A549 (cell line): ENCODE data around the gene UPF2. TPM values are rescaled to one million over a fixed set of nuclear protein-coding genes. Genes with fewer than 3 reads are reported as not detected.
"Not testable (repeated sequence)": the region's sequence is repeated elsewhere in the genome, so short reads cannot be mapped to it uniquely, and the experiment has no call there.

ENCODE experiments used
- ATAC-seq, 2 experiments: fragments of 200-7000 bp in 1 of 2; fragments of >200 bp in 1 of 2; cut with Nextera tagmentation in 1 of 2; cut with Tn5 transposase in 1 of 2; 3 replicates each; pipeline versions ENCODE4 v1.8.0 to v1.9.1; 2018 to 2020; ENCODE audit warnings: mild to moderate bottlenecking in 1 of 2, moderate library complexity in 1 of 2
- CTCF ChIA-PET: fragments of 300-600 bp; sonication (Branson Sonifier 250); formaldehyde crosslinking; extraction: SDS; loops from one replicate; lab custom pipeline; 2021; ENCODE audit warnings: antibody characterized with exemption, inconsistent platforms; lab: Yijun Ruan, JAX
- POLR2A ChIA-PET: fragments of 350-600 bp; formaldehyde crosslinking; extraction: SDS; loops from one replicate; lab custom pipeline; 2021; ENCODE audit warnings: antibody characterized with exemption, inconsistent platforms; lab: Yijun Ruan, JAX
- DNase-seq, 2 experiments: peaks; one replicate each; pipeline versions ENCODE4 v3.0.0 to v3.0.0-alpha.2; 2011 to 2016; ENCODE audit warnings: low read depth in 1 of 2, low spot score in 1 of 2
- FAIRE-seq: peaks from 2 replicates; lab custom pipeline; 2011; peaks lifted over from hg19 to GRCh38; lab: Jason Lieb, UNC
- H3K27ac ChIP-seq, 2 experiments: fragments of >200 bp; sonication (Bioruptor Twin); formaldehyde crosslinking; 3 replicates each; pipeline ENCODE4 v1.5.1; 2016 to 2017
- H3K4me1 ChIP-seq: fragments of >200 bp; sonication (Bioruptor Twin); formaldehyde crosslinking; 3 replicates; pipeline ENCODE4 v1.6.1; 2016
- H3K4me2 ChIP-seq: fragments of >200 bp; sonication (Bioruptor Twin); formaldehyde crosslinking; 3 replicates; pipeline ENCODE4 v1.6.1; 2016
- H3K4me3 ChIP-seq: fragments of >200 bp; sonication (Bioruptor Twin); formaldehyde crosslinking; 3 replicates; pipeline ENCODE4 v1.5.1; 2016
- H3K9me3 ChIP-seq: fragments of >200 bp; sonication (Bioruptor Twin); formaldehyde crosslinking; 3 replicates; pipeline ENCODE4 v1.6.1; 2016
- CBX8 ChIP-seq: fragments of 200-600 bp; sonication (generic); IDR thresholded peaks from 2 replicates; pipeline ENCODE4 v1.6.1; 2016
- CHD2 ChIP-seq: fragments of 150-350 bp; IDR thresholded peaks from 2 replicates; pipeline ENCODE4 v1.6.1; 2014; ENCODE audit warnings: low read length; ENCODE audit not compliant: partially characterized antibody
- EHMT2 ChIP-seq: fragments of 200-600 bp; sonication (generic); IDR thresholded peaks from 2 replicates; pipeline ENCODE4 v1.6.1; 2016; ENCODE audit warnings: antibody characterized with exemption, low read depth, mild to moderate bottlenecking, moderate library complexity
- ESRRA ChIP-seq: fragments of 150-350 bp; IDR thresholded peaks from 2 replicates; pipeline ENCODE4 v1.6.1; 2014; ENCODE audit warnings: mild to moderate bottlenecking, low read length, borderline replicate concordance
- HEYL ChIP-seq: fragments of 250-450 bp; sonication (Bioruptor Pico); IDR thresholded peaks from 2 replicates; pipeline ENCODE4 v1.8.0; 2021; ENCODE audit warnings: mild to moderate bottlenecking, moderate library complexity
- HOXA7 ChIP-seq: fragments of 250-450 bp; sonication (Bioruptor Pico); IDR thresholded peaks from 2 replicates; pipeline ENCODE4 v1.5.0; 2020; ENCODE audit warnings: mild to moderate bottlenecking, moderate library complexity
- JUN ChIP-seq, 2 experiments: fragments of >200 bp; sonication (Bioruptor Twin); formaldehyde crosslinking; IDR thresholded peaks; 2 replicates in 1 of 2; 3 replicates in 1 of 2; pipeline ENCODE4 v1.6.1; 2016 to 2017
- JUNB ChIP-seq: fragments of >200 bp; sonication (Bioruptor Twin); formaldehyde crosslinking; IDR thresholded peaks from 2 replicates; pipeline ENCODE4 v1.6.1; 2016
- KDM1A ChIP-seq: fragments of 200-600 bp; sonication (generic); IDR thresholded peaks from 2 replicates; pipeline ENCODE4 v1.6.1; 2016; ENCODE audit warnings: low read depth, mild to moderate bottlenecking
- MAFK ChIP-seq: fragments of 450-650 bp; IDR thresholded peaks from 2 replicates; pipeline ENCODE4 v1.6.1; 2014; ENCODE audit not compliant: partially characterized antibody
- PHF8 ChIP-seq: fragments of 200-600 bp; sonication (generic); IDR thresholded peaks from 2 replicates; pipeline ENCODE4 v1.6.1; 2016; ENCODE audit warnings: low read depth, mild to moderate bottlenecking, antibody characterized with exemption, moderate library complexity, borderline replicate concordance
- RCOR1 ChIP-seq: fragments of 150-350 bp; IDR thresholded peaks from 2 replicates; pipeline ENCODE4 v1.6.1; 2014; ENCODE audit warnings: antibody characterized with exemption, low read length, low read depth
- REST ChIP-seq: fragments of 200-600 bp; sonication (generic); IDR thresholded peaks from 2 replicates; pipeline ENCODE4 v1.6.1; 2016; ENCODE audit warnings: antibody characterized with exemption, mild to moderate bottlenecking, moderate library complexity
- RNF2 ChIP-seq: fragments of 200-600 bp; sonication (generic); IDR thresholded peaks from 2 replicates; pipeline ENCODE4 v1.6.1; 2016; ENCODE audit warnings: low read depth, mild to moderate bottlenecking, antibody characterized with exemption, moderate library complexity, borderline replicate concordance
- TP53 ChIP-seq: fragments of 250-450 bp; sonication (Bioruptor Pico); IDR thresholded peaks from 2 replicates; pipeline ENCODE4 v1.5.0; 2021; ENCODE audit warnings: mild to moderate bottlenecking, moderate library complexity
- ZC3H11A ChIP-seq: fragments of 450-650 bp; IDR thresholded peaks from 2 replicates; pipeline ENCODE4 v1.6.1; 2014; ENCODE audit warnings: antibody characterized with exemption, mild to moderate bottlenecking
- ZFP36 ChIP-seq: fragments of 450-650 bp; IDR thresholded peaks from 2 replicates; pipeline ENCODE4 v1.6.1; 2014; ENCODE audit warnings: borderline replicate concordance; ENCODE audit not compliant: partially characterized antibody
- ZSCAN20 ChIP-seq: fragments of 250-450 bp; sonication (Bioruptor Pico); IDR thresholded peaks from 2 replicates; pipeline ENCODE4 v1.8.0; 2022; ENCODE audit warnings: mild to moderate bottlenecking, moderate library complexity
- WGBS: methylation state at CpG from one replicate; pipeline ENCODE4 v1.1.6; 2017; ENCODE audit errors: missing lambda C conversion rate; 5-methylcytosine and 5-hydroxymethylcytosine counted together
- polyA plus RNA-seq, 4 experiments: library from polyadenylated mRNA; depleted of rRNA in 3 of 4; stranded (reverse); fragments of >200 nt; fragmentation: RNase III in 1 of 4; extraction: RNeasy Plus Mini Kit Qiagen cat#74134 plus additional on column Dnase treatment in 1 of 4; gene quantifications; 2 replicates in 3 of 4; 3 replicates in 1 of 4; pipeline ENCODE4 v1.2.3, GENCODE V29; 2011 to 2017
- TF ChIP-seq, protein P1 (sequence below): fragments of >200 bp; sonication (Bioruptor Twin); formaldehyde crosslinking; IDR thresholded peaks from 2 replicates; pipeline ENCODE4 v1.6.1; 2016
- TF ChIP-seq, protein P2 (sequence below): fragments of 250-450 bp; sonication (Bioruptor Pico); IDR thresholded peaks from 2 replicates; pipeline ENCODE4 v1.5.0; 2021; ENCODE audit warnings: mild to moderate bottlenecking, moderate library complexity, borderline replicate concordance

The UPF2 gene
- polyA plus RNA-seq, 2 of the 4 experiments (the other 2 are of a cell fraction): 16.5 to 21.6 TPM

- ATAC-seq (no peak), FAIRE-seq (no peak), DNase-seq (no peak)
- Histone ChIP-seq H3K4me2 (no peak overlapping the region), H3K4me1 (no peaks in the 10 kb centered on the region), H3K4me3 (no peak overlapping the region), H3K27ac (no peak overlapping the region), H3K9me3 (no peaks in the 10 kb centered on the region)
- CTCF ChIA-PET: interaction anchor here (0.8 to 2.0 kb wide), 4 partner anchors 10 to 156 kb away, joined by 3 to 19 read pairs (median 4); no protein-coding TSS in a partner anchor
- TF ChIP-seq PHF8 (no peak), ZSCAN20 (no peak), MAFK (no peak), JUNB (no peak), RNF2 (no peak), ESRRA (no peak), EHMT2 (no peak), RCOR1 (no peak), HOXA7 (CRISPR knock-in tag) (no peak), JUN (IDR thresholded peaks at IDR 0.05) (no peak), ZFP36 (no peak), ZC3H11A (no peak), CHD2 (no peak), KDM1A (no peak), REST (no peak), TP53 (no peak), CBX8 (no peak), HEYL (CRISPR knock-in tag) (no peak)
- TF ChIP-seq, protein P1, sequence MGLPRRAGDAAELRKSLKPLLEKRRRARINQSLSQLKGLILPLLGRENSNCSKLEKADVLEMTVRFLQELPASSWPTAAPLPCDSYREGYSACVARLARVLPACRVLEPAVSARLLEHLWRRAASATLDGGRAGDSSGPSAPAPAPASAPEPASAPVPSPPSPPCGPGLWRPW: no peak
- TF ChIP-seq, protein P2, sequence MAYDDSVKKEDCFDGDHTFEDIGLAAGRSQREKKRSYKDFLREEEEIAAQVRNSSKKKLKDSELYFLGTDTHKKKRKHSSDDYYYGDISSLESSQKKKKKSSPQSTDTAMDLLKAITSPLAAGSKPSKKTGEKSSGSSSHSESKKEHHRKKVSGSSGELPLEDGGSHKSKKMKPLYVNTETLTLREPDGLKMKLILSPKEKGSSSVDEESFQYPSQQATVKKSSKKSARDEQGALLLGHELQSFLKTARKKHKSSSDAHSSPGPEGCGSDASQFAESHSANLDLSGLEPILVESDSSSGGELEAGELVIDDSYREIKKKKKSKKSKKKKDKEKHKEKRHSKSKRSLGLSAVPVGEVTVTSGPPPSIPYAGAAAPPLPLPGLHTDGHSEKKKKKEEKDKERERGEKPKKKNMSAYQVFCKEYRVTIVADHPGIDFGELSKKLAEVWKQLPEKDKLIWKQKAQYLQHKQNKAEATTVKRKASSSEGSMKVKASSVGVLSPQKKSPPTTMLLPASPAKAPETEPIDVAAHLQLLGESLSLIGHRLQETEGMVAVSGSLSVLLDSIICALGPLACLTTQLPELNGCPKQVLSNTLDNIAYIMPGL (CRISPR knock-in tag): no peak
- 84% methylated on average over 5 of the region's 5 CpGs for WGBS
- POLR2A ChIA-PET: no interaction called here
Measured at GRCh38 chr10:11975795-11976194, 66.8 kb downstream of the UPF2 start.

DNA sequence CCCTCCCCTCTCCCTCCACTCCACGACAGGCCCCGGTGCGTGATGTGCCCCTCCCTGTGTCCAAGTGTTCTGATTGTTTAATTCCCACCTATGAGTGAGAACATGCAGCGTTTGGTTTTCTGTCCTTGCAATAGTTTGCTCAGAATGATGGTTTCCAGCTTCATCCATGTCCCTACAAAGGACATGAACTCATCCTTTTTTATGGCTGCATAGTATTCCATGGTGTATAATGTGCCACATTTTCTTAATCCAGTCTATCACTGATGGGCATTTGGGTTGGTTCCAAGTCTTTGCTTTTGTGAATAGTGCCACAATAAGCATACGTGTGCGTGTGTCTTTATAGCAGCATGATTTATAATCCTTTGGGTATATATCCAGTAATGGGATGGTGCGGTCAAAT, 70.1 kb downstream of the UPF2 start:
- H3K9me3 ChIP-seq, H3K4me3 ChIP-seq, H3K4me2 ChIP-seq, H3K4me1 ChIP-seq, ATAC-seq, DNase-seq, FAIRE-seq, POLR2A ChIA-PET, H3K27ac ChIP-seq: not testable (repeated sequence)
- CTCF ChIA-PET: interaction anchor here (1.6 kb wide), 1 partner anchor 189 kb away, joined by 4 read pairs; no protein-coding TSS in a partner anchor
- WGBS: over 99% methylated on average over 7 of the region's 7 CpGs
